Loucy (cell line): ENCODE results near the gene C17orf114.

Experiments used
- H2AFZ ChIP-seq: fragments of 200-600 bp; sonication (generic); 2 replicates; pipeline ENCODE4 v1.6.0; 2016; ENCODE audit warnings: antibody characterized with exemption, mild to moderate bottlenecking, low read length, moderate library complexity
- H3F3A ChIP-seq: fragments of 200-600 bp; 2 replicates; pipeline ENCODE4 v1.6.0; 2016; ENCODE audit warnings: antibody characterized with exemption, low read depth, mild to moderate bottlenecking
- H3K27me3 ChIP-seq: fragments of 200-600 bp; sonication (generic); 2 replicates; pipeline ENCODE4 v1.6.1; 2014; ENCODE audit warnings: low read length, mild to moderate bottlenecking; ENCODE audit not compliant: insufficient read depth, poor library complexity, severe bottlenecking
- H3K36me3 ChIP-seq: fragments of 200-600 bp; sonication (generic); 2 replicates; pipeline ENCODE4 v1.6.1; 2016; ENCODE audit warnings: low read length; ENCODE audit not compliant: insufficient read depth
- H3K4me1 ChIP-seq: fragments of 200-600 bp; sonication (generic); 2 replicates; pipeline ENCODE4 v1.5.1; 2014; ENCODE audit warnings: low read length, mild to moderate bottlenecking; ENCODE audit not compliant: insufficient read depth, poor library complexity, severe bottlenecking
- H3K4me2 ChIP-seq: fragments of 200-600 bp; sonication (generic); 2 replicates; pipeline ENCODE4 v1.6.0; 2014; ENCODE audit warnings: antibody characterized with exemption, low read length, low read depth, mild to moderate bottlenecking; ENCODE audit not compliant: poor library complexity, severe bottlenecking
- H3K4me3 ChIP-seq: fragments of 200-600 bp; sonication (generic); 2 replicates; pipeline ENCODE4 v1.5.1; 2014; ENCODE audit warnings: low read length, mild to moderate bottlenecking, mixed read lengths; ENCODE audit not compliant: poor library complexity, severe bottlenecking
- H3K79me2 ChIP-seq: fragments of 200-600 bp; sonication (generic); 2 replicates; pipeline ENCODE4 v1.6.1; 2014; ENCODE audit warnings: low read length; ENCODE audit not compliant: insufficient read depth
- H3K9ac ChIP-seq: fragments of 200-600 bp; sonication (generic); 2 replicates; pipeline ENCODE4 v1.6.0; 2014; ENCODE audit warnings: mild to moderate bottlenecking, low read depth, low read length, moderate library complexity; ENCODE audit not compliant: poor library complexity, severe bottlenecking
- H3K9me2 ChIP-seq: fragments of 200-600 bp; sonication (generic); replicated peaks from 2 replicates; pipeline ENCODE4 v1.6.1; 2016; ENCODE audit warnings: low read depth, low read length, mixed read lengths
- H3K9me3 ChIP-seq: fragments of 200-600 bp; sonication (generic); 2 replicates; pipeline ENCODE4 v1.6.1; 2014; ENCODE audit warnings: mild to moderate bottlenecking, antibody characterized with exemption, low read length, low read depth; ENCODE audit not compliant: insufficient read depth
- H4K20me1 ChIP-seq: fragments of 200-600 bp; sonication (generic); 2 replicates; pipeline ENCODE4 v1.6.0; 2014; ENCODE audit warnings: antibody characterized with exemption, low read length, mild to moderate bottlenecking; ENCODE audit not compliant: insufficient read depth, poor library complexity, severe bottlenecking
- EZH2phosphoT487 ChIP-seq: fragments of 200-600 bp; IDR thresholded peaks from 2 replicates; pipeline ENCODE4 v1.6.1; 2018; ENCODE audit warnings: antibody characterized with exemption, mild to moderate bottlenecking, moderate library complexity, borderline replicate concordance
- TF ChIP-seq, protein P1 (sequence below): fragments of 200-600 bp; sonication (generic); conservative IDR thresholded peaks from 2 replicates; pipeline ENCODE4 v1.5.1; 2014; ENCODE audit warnings: mild to moderate bottlenecking, antibody characterized with exemption, low read length

Gene C17orf114

DNA sequence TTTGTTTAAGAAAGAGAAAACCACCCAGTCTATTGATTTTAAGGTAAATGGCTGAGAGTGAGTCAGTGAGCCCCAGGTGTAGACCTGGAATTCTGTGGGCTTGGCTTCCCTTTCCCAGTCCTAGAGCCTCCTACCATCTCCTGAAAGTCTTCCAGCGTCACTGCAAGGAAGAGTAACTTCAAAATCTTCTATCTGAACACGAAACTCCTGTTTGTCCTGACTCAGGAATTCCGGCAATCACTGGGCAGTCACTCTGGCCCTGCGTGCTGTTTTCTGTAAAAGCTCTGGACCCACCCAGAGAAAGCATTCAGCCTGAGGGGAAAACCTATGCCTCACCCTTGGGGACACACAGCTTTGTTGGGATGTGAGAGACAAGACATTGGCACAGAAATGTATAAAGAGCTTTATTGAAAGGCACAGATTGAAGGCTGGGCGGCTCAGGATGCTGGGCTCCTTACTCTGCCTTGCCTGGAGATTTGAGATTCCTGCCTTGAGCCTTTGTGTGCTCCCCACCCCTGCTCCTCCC, 46.9 kb upstream of the C17orf114 start:
- Histone ChIP-seq H4K20me1 (peaks cover 48% of the 10 kb centered on the region), H3K9me3 (no peaks in the 10 kb centered on the region), H3K9me2 (no peaks in the 10 kb centered on the region), H2AFZ (no peak overlapping the region), H3K36me3 (no peaks in the 10 kb centered on the region), H3K9ac (no peak overlapping the region), H3F3A (no peaks in the 10 kb centered on the region), H3K4me2 (no peak overlapping the region), H3K27me3 (no peaks in the 10 kb centered on the region), H3K4me3 (no peak overlapping the region), H3K79me2 (peaks cover 5% of the 10 kb centered on the region; the same call in 1 of the 2 replicates), H3K4me1 (no peaks in the 10 kb centered on the region)
- TF ChIP-seq, protein P1, sequence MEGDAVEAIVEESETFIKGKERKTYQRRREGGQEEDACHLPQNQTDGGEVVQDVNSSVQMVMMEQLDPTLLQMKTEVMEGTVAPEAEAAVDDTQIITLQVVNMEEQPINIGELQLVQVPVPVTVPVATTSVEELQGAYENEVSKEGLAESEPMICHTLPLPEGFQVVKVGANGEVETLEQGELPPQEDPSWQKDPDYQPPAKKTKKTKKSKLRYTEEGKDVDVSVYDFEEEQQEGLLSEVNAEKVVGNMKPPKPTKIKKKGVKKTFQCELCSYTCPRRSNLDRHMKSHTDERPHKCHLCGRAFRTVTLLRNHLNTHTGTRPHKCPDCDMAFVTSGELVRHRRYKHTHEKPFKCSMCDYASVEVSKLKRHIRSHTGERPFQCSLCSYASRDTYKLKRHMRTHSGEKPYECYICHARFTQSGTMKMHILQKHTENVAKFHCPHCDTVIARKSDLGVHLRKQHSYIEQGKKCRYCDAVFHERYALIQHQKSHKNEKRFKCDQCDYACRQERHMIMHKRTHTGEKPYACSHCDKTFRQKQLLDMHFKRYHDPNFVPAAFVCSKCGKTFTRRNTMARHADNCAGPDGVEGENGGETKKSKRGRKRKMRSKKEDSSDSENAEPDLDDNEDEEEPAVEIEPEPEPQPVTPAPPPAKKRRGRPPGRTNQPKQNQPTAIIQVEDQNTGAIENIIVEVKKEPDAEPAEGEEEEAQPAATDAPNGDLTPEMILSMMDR: no peak
- TF ChIP-seq EZH2phosphoT487: no peak

DNA sequence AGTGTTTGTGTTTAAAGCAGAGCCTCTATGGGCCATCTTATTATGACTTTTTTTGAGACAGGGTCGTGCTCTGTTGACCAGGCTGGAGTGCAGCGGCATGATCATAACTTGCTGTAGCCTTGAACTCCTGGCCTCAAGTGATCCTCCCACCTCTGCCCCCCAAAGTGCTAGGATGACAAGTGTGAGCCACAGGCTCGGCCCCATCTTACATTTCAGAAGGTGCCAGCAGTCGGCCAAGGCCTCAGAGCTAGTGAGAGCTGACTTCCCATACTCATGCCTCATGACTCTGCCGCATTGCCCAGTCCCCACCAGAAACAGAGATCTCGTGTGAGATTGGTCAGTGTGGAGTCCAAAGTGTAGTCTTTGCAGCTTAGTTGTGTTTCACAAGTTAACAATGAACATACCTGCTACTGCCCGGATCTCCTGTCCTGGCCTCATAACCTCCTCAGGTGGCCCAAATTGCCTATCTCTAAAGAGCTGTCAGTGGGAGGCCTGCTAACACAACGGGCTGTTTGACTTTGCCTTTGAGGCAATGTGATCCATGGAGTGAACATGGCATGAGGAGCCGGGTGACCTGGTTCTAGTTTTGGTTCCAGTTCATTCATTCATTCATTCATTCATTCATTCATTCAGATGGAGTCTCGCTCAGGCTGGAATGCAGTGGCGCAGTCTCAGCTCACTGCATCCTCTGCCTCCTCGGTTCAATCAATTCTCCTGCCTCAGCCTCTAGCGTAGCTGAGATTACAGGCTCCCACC, 44.7 kb upstream of the C17orf114 start:
- H3K79me2 ChIP-seq: peaks cover 3% of the 10 kb centered on the region; the same call in 1 of the 2 replicates
- no peaks in the 10 kb centered on the region for H3K9me2 ChIP-seq
- no peaks in the 10 kb centered on the region for H3K4me1 ChIP-seq
- H3K4me3 ChIP-seq: no peak overlapping the region
- no peak overlapping the region for H3K4me2 ChIP-seq
- H3K27me3 ChIP-seq: no peaks in the 10 kb centered on the region
- peaks cover 30% of the 10 kb centered on the region for H4K20me1 ChIP-seq
- TF ChIP-seq EZH2phosphoT487: no peak
- TF ChIP-seq, protein P1: no peak
- no peaks in the 10 kb centered on the region for H3K9me3 ChIP-seq
- no peaks in the 10 kb centered on the region for H3F3A ChIP-seq
- no peaks in the 10 kb centered on the region for H3K36me3 ChIP-seq
- H3K9ac ChIP-seq: no peak overlapping the region
- H2AFZ ChIP-seq: no peak overlapping the region

DNA sequence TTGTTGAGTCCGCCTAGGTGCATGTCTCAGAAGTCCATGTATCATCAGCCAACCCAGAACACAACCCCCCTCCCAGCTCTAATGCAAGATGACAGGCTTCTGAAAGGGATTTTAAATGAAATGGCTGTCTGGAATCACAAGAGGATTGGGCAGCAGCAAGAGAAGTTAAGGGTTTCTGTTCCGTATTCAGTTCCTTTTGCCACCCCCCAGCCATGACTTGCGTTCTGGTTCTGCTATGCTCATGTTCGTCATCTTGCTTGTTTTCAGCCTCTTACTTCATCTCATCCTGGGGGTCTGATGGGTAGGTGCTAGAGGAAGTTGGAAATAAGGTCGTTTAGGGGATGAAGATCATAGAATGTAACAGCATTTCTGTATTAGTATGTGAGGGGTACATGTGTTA, 43.0 kb upstream of the C17orf114 start:
- H3F3A ChIP-seq: no peaks in the 10 kb centered on the region
- peaks cover 19% of the 10 kb centered on the region; the same call in 1 of the 2 replicates for H3K79me2 ChIP-seq
- peaks cover 12% of the 10 kb centered on the region for H3K4me1 ChIP-seq
- H3K4me3 ChIP-seq: no peak overlapping the region
- no peaks in the 10 kb centered on the region for H3K36me3 ChIP-seq
- no peaks in the 10 kb centered on the region for H3K9me2 ChIP-seq
- H2AFZ ChIP-seq: no peak overlapping the region
- H4K20me1 ChIP-seq: peaks cover 25% of the 10 kb centered on the region
- no peaks in the 10 kb centered on the region for H3K27me3 ChIP-seq
- H3K9ac ChIP-seq: no peak overlapping the region
- TF ChIP-seq EZH2phosphoT487: no peak
- TF ChIP-seq, protein P1: no peak
- H3K9me3 ChIP-seq: no peaks in the 10 kb centered on the region
- no peak overlapping the region for H3K4me2 ChIP-seq
